GM21381 (cell line): ENCODE data around the gene CGB8.
"Not testable (repeated sequence)": the region's sequence is repeated elsewhere in the genome, so short reads cannot be mapped to it uniquely, and the experiment has no call there.

Experiments used
- ATAC-seq: cut with Tn5 transposase; IDR thresholded peaks from one replicate; pipeline ENCODE4 v1.9.1; 2021; ENCODE audit warnings: mild to moderate bottlenecking, moderate library complexity; ENCODE audit not compliant: unreplicated experiment

Gene CGB8

DNA sequence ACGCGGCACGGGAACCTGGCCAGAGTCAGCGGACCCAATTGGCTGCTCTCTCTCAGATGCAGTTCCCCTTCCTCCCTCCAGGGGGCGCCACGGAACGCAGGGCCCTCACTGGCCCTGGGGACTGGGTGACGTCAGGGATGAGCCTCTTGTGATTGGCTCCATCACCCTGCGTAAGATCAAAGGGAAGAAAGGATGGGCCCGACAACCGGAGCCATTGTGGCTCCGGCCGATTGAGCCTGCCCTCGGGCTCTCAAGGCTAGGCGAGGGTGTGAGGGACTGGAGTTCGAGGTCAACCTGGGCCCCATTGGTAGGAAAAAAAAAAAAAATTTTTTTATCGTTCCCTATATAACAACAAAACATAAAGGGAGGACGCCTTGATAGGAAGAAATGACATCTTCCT is 12.1 kb downstream of the CGB8 start, which contains the start of gene CGB1:
TSS of gene CGB1 (minus strand) at position 81 of the 400 bp plus-strand sequence. CDS start 184 bp downstream, outside the sequence.
- not testable (repeated sequence) for ATAC-seq

DNA sequence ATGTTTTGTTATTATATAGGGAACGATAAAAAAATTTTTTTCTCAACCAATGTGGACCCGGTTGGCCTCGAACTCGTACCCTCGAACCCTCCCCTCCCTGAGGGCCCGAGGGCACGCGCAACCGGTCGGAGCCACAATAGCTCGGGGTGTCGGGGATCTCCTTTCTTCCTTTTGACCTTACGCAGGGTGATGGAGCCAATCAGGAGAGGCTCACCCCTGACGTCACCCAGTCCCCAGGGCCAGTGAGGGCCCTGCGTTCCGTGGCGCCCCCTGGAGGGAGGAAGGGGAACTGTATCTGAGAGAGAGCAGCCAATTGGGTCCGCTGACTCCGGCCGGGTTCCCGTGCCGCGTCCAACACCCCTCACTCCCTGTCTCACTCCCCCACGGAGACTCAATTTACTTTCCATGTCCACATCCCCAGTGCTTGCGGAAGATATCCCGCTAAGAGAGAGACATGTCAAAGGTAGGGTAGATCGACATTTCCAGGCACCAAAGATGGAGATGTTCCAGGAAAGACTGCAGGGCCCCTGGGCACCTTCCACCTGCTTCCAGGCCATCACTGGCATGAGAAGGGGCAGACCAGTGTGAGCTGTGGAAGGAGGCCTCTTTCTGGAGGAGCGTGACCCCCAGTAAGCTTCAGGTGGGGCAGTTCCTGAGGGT is 17.1 kb downstream of the CGB8 start, which contains the start of gene CGB2:
TSS of gene CGB2 (plus strand) at position 249 of the 660 bp plus-strand sequence. CDS start at position 455, 206 bp downstream.
- ATAC-seq: not testable (repeated sequence)

DNA sequence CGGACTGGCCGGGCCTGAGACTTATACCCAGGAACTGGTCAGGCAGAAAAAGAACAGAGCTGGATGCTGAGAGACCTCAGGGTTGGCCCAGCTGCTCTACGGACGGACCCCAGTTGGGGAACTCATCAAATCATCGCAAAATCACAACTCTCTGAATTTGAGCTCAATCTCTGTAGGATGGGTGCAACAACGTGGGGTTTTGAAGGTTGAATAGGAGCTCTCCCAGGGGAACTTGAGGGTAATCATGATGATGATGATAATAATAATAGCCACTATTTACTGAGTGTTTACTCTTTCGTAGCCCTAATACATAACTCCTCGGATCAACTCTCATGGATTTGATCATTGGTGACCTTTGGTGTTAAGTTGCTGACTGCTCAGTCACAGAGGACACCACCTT is 18.6 kb downstream of the CGB8 start:
- not testable (repeated sequence) for ATAC-seq

DNA sequence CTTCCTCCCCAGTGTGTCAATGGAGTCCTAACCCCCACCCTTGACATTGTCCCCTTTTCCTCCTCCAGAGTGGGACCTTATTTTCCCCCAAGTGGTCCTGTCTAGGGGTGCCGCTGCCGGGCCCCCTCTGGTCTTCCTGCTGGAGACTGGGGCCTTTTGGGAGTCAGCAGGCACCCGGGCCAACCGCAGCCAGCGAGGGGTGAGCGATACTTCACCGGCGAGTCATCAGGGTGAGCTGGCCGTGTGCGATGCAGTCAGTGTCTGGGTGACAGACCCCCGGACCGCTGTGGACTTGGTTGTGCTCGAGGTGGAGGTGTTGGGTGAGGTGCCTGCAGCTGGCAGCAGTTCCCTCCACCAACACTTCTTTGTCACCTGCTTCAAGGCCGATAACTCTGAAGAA is 19.2 kb downstream of the CGB8 start:
- not testable (repeated sequence) for ATAC-seq

DNA sequence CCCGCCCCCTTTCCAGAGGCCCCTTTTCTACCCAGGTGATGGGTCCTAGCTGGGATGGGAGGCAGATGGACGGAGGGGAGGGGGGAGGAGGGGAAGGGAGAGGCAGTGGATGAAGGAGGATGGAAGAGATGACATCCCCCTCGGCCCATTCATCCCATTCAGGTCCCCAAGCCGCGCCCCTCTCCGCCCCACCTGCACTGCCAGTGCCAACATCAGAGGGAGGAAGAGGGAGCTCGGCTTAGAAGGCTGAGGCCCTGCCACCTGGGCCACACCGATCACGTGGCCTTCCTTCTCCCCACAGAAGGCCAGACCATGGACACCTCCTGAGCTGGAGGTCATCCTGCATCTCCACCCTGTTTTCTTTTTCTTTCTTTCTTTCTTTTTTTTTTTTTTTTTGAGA is 20.2 kb downstream of the CGB8 start:
- ATAC-seq: not testable (repeated sequence)

DNA sequence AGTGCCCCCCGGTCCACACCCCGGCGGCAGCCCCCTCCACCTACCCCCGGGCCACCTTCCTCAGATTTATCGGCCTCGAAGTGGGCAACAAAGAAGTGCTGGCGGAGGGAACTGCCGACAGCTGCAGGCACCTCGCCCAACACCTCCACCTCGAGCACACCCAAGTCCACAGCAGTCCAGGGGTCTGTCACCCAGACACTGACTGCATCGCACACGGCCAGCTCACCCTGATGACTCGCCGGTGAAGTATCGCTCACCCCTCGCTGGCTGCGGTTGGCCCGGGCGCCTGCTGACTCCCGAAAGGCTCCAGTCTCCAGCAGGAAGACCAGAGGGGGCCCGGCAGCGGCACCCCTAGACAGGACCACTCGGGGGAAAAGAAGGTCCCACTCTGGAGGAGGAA is 23.3 kb downstream of the CGB8 start:
- ATAC-seq: not testable (repeated sequence)

DNA sequence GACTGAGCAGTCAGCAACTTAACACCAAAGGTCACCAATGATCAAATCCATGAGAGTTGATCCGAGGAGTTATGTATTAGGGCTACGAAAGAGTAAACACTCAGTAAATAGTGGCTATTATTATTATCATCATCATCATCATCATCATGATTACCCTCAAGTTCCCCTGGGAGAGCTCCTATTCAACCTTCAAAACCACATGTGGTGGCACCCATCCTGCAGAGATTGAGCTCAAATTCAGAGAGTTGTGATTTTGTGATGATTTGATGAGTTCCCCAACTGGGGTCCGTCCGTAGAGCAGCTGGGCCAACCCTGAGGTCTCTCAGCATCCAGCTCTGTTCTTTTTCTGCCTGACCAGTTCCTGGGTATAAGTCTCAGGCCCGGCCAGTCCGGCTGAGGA is 23.8 kb downstream of the CGB8 start:
- ATAC-seq: not testable (repeated sequence)

DNA sequence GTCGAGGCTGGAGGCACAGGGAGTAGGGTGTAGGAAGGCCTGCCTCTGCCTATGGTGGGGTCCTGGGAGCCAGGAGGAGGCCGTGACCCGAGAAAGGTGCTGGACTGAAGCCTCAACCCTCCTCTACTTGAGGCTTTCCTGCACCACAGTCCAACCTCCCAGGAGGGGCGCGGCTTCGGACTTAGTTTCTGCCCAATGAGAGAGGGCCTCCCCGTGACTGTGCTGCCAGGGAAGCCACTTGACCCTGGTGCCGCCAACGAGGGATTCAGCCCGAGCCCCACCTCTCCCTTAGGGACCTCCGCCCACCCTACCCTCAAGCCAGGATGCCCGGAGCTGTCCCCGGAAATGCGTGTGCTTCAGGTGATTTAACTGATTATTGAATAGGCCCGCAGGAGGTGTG is 24.7 kb downstream of the CGB8 start, which contains the start of gene CGB3:
TSS of gene CGB3 (minus strand) at position 101 of the 400 bp plus-strand sequence. CDS start 362 bp downstream, outside the sequence.
- not testable (repeated sequence) for ATAC-seq

DNA sequence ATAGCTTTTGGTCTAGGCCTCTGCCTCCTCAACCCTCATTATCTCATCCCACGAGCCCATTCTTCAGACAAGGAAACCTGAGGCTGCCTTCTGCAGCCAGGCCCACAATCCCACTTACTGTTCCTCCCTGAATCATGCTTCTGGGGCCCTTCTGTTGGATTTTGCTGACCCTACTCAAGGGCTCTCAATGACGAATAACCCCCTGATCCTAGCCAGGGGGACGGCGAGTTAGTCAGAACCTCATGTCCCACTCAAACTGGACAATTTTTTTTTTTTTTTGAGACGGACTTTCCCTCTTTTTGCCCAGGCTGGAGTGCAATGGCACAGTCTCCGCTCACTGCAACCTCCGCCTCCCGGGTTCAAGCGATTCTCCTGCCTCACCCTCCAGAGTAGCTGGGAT is 26.8 kb downstream of the CGB8 start:
- no peak for ATAC-seq

DNA sequence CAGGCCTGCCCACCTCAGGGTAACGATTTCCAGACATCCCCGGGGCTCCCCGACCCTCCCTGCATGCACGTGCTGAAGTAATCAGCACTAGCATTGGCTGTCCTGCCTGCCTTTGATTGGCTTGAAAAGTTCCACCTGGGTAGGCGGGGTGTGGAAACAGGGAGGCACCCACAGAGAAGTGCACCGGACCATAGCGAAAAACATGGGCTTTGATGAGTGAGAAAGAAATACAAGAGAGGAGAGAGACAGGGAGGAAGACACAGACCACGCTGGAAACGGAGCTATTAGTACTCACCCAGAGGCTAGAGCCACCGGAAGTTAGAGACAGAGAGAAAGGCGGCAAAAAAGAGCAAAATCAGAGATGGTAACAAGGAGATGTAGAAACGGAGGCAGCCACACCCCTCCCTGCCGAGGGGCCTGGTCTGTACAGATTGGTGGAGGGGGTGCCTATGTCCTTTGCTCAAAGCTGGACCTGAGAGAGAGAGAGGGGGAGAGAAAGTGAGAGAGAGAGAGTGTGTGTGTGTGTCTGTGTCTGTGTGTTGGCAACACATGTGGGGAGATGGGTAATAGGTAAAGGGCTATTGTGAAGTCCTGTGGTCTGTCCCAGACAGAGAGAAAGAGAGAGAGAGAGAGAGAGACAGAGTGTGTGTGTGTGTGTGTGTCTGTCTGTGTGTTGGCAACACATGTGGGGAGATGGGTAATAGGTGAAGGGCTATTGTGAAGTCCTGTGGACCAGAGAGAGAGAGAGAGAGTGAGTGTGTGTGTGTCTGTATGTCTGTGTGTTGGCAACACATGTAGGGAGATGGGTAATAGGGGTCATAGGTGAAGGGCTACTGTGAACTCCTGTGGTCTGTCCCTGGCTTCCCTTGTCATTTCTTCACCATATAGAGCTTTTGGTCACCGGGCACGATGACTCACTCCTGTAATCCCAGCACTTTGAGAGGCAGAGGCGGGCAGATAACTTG is 27.7 kb downstream of the CGB8 start:
- ATAC-seq: no peak

DNA sequence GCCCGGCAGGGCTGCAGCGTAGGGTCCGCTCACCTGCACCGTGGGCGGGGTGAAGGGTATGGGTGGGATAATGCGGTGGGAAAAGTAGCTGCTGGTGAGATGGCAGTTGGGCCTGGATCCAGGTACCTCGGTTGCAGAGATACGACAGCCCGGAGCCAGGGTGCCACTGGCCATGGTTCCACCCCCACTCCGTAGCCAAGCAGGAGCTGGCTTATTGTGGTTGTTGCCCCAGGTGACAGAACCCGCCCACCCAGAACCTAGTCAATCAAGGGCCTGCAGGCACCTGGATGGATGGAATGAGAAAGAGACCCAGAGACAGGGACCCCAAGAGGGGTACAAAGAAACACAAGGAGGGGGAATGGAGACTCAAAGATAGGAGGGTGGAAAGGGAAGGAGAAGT is 28.6 kb downstream of the CGB8 start:
- ATAC-seq: no peak

DNA sequence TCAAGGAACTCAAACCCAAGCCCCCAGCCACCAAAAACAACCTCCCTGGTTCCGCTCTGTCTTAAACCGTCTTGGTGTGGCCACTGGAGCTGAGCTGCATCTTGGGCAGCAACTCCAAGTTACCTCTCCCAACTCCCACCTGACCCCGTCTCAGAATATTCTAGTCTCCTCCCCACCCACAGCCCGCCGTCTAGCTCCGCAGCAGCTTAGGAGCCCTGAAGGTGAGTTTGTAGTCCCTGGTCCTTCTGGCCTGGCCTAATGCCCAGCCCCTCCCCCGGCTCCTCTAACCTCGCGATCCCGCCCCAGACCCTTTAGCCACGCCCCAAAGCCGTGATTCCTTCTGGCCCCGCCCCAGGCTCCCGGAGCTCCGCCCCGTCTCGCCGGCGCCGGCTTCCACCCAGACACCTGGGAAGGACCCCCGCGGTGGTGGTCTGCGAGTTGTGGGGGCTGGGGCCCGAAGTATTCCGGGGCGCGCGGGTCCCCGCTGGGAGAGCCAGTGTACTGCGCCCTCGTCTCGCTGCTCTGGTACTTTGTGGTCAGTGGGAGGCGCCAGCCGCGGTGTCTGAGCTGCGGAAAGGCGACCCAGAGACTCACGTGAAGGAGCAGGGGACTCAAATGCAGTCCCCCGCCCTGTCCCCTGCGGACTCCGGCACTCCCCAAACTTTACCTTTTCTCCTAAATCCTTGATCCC is 29.5 kb downstream of the CGB8 start:
- no peak for ATAC-seq

DNA sequence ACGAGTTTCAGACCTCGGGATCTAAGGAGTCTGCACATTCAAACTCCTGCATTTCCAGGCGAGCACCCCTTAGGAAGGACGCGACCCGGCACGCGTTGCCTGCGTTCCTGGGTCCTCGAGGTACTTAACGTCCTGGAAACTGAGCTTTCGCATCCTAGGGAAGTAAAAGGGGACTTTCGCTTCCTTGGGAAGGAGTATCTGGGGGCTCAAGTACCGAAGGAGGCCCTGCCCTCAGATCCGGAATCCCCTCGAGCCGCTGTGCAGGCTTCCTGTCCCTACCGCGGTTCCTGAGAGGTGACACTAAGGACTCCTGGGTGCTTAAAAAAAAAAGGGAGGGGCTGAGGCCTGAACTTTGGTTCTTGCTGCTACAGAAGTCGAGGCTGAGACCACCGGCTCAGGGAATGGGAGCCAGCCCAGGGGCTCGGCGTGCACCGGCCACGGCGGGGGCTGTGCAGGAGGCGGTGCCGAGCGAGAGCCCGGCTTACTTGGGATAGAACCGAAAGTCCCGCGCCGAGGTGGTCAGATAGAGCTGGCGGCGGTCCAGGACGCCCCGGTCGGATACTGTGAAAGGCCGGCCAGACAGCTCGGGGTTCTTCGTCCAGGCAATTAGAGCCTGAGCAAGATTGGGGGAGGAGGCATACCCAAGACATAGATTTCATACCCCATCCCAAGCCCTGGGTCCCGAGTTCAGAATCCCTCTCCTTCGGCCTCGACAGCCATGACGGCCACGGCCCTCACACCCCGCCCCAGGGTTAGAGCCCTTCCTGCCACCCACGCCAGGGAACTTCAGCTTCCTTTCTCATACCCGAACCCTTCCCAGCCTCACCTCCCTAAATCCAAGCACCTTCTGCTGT is 30.3 kb downstream of the CGB8 start:
- ATAC-seq: not testable (repeated sequence)

DNA sequence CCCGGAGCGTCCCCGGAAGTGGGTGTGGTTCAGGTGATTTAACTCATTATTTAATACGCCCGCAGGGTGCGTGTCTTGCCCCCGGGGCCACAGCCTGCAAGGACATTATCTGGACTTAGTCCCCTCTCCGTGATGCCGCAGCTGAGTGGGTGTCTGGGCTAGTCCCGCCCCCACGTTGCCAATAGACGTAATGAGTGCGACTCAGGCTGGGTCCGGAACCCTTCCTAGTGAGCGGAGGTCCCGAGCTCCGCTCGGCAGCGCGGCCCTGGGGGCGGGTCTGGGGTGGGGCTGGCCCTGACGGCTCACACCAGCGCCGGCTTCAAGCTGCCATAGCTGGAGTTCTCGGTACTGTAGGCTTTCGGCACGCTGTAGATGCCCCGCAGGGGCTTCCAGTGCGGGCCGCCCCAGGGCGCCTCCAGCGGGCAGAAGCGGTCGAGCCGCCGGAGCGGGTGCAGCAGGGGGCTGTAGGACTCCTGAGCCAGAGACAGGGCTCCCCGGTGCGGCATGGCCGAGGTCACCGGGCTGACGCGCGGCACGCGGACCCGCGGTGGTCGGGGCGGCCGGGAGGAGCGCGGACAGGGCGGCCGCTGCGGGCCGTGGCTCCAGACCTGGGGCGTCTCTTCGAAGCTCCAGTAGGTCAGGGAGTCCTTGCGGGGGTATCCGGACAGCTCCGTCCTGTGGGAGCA is 31.1 kb downstream of the CGB8 start:
- peak; percentile 57 for ATAC-seq

DNA sequence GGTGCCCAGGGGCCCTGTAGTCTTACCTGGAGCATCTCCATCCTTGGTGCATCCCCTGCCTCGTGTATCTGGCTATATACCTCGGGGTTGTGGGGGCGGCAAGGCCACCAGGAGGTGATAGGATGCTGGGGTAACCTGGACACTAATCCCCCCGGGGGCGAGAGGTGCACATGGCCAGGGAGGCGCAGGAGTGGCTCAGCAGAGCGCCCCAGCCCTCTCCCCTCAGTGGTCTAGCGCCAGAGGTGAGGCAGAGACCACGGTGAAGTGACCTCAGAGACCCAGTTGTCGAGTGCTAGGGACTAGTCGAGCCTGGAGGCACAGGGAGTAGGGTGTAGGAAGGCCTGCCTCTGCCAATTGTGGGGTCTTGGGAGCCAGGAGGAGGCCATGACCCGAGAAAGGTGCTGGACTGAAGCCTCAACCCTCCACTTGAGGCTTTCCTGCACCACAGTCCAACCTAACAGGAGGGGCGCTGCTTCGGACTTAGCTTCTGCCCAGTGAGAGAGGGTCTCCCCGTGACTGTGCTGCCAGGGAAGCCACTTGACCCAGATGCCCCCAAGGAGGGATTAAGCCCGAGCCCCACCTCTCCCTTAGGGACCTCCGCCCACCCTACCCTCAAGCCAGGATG is 31.8 kb downstream of the CGB8 start, which contains the start of gene LHB:
TSS of gene LHB (minus strand) at position 51 of the 625 bp plus-strand sequence. CDS start at position 41, 10 bp downstream.
- no peak for ATAC-seq

DNA sequence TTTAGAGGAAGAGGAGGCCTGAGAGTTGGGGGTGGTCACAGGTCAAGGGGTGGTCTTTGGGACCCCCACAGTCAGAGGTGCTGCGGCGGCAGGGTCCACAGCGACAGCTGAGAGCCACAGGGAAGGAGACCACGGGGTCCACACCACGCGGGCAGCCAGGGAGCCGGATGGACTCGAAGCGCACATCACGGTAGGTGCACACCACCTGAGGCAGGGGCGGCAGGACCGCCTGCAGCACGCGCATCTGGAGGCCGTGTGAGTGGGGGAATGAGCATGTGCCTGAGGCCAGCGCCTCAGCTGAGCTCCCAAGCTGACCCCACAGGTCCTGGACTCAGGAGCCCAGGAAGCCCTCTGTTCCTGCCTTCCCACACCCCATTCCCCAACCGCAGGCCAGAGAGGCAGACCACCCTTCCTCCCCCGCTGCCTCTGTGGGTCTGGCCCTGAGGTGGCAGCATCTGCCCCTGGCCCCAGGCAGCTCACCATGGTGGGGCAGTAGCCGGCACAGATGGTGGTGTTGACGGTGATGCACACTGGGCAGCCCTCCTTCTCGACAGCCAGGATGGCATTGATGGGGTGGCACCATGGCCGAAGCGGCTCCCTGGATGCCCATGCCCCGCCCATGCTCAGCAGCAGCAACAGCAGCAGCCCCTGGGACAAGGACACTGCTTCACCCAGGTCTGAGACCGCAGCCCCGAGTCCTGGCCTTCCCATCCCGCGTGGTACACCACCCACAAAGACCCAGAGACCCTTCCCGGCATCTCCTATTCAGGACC is 32.7 kb downstream of the CGB8 start:
- no peak for ATAC-seq

DNA sequence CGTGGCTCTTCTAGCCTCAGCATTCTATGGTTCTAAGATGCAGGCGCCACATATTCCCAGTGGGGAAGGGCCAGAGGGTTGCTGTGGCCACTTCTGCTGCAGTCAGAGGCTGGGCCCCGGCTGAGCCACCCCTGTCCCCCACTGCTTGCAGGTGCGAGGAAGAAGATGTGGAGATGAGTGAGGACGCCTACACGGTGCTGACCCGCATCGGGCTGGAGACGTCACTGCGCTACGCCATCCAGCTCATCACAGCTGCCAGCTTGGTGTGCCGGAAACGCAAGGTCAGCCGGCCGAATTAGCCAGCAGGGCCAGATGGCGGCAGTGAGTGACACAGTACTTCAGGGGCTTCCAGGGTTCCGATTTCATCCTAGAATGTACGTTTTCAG is 34.0 kb downstream of the CGB8 start:
- ATAC-seq: no peak
